Mesodermal cell (in vitro differentiated cells): ENCODE results near the gene WIZ.
A peak's percentile ranks its signal among the peaks of the same experiment; 100 is the strongest.
"Not testable (repeated sequence)": the region's sequence is repeated elsewhere in the genome, so short reads cannot be mapped to it uniquely, and the experiment has no call there.

Experiments used
- H3K27ac ChIP-seq: 2 replicates; pipeline ENCODE4 v1.7.0; 2013; ENCODE audit warnings: mild to moderate bottlenecking, low read depth, low read length, moderate library complexity; ENCODE audit not compliant: severe bottlenecking
- H3K36me3 ChIP-seq: 2 replicates; pipeline ENCODE4 v1.7.1; 2013; ENCODE audit warnings: mild to moderate bottlenecking, low read length, moderate library complexity; ENCODE audit not compliant: control insufficient read depth, insufficient read depth
- H3K4me1 ChIP-seq: one replicate; pipeline ENCODE4 v1.7.1; 2013; ENCODE audit warnings: mild to moderate bottlenecking, low read length; ENCODE audit not compliant: insufficient read depth, control insufficient read depth, poor library complexity, severe bottlenecking
- H3K4me3 ChIP-seq: 2 replicates; pipeline ENCODE4 v1.7.0; 2013; ENCODE audit warnings: low read length, control low read depth, mild to moderate bottlenecking; ENCODE audit not compliant: insufficient read depth, poor library complexity, severe bottlenecking; ENCODE audit errors: extremely low read depth
- H3K9me3 ChIP-seq: 2 replicates; pipeline ENCODE4 v1.7.1; 2013; ENCODE audit warnings: mild to moderate bottlenecking, low read length, moderate library complexity; ENCODE audit not compliant: control insufficient read depth
- WGBS, 2 experiments: methylation state at CpG; one replicate each; pipeline ENCODE4 v1.1.5; 2013; ENCODE audit warnings: missing lambda C conversion rate in 2 of 2; ENCODE audit not compliant: insufficient coverage in 2 of 2; 5-methylcytosine and 5-hydroxymethylcytosine counted together

The WIZ gene

DNA sequence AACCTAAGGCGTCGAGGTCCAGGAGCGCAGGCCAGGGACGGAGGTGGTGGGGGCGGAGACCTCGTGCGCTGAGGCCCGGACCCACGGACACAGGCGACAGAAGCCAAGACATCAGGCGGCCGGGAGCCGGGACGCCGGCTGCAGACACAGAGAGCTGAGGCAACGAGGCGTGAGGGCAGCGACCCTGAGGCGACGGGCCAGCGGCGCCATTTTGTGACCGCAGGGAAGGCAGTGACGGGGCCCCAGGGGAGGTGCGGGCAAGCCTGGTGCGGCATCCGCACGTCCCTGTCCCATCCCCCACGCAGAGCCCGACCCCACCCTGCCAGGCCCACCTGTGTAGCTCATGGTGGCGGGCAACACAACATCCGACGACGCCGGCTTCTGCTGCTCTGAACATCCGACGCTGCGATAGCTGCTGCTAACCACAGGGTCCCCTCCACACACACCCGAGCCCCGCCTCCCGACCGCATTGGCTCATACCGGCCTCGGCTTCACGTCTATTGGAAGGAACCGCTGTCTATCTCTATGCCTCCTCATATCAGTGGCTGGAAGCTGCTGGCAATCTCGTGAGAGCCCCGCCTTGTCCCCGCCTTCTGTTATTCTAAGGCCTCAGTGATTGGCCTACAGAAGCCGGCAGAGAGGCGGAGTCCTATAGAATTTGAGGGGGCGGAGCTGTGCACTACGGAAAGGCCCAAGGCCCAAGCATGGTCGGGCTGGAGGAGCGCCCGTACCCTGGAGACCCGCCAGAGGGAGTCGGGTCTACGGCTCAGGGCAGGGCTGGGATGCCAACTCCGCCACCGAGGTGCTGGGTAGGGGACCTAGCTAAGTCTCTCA is 31.0 kb downstream of the WIZ start, which contains the start of gene AKAP8L:
TSS of gene AKAP8L (minus strand) at position 410 of the 834 bp plus-strand sequence. CDS start at position 345, 65 bp downstream.
- H3K9me3 ChIP-seq, result no peaks in the 10 kb centered on the region
- 1% methylated on average over 54 to 61 of the region's 61 CpGs for WGBS, 2 experiments
- H3K4me1 ChIP-seq, result peaks cover 7% of the 10 kb centered on the region
- H3K27ac ChIP-seq, result peak within 1 kb of the TSS; percentile 84
- H3K4me3 ChIP-seq, result peak within 1 kb of the TSS; percentile 98
- H3K36me3 ChIP-seq, result peaks cover 56% of the 10 kb centered on the region

DNA sequence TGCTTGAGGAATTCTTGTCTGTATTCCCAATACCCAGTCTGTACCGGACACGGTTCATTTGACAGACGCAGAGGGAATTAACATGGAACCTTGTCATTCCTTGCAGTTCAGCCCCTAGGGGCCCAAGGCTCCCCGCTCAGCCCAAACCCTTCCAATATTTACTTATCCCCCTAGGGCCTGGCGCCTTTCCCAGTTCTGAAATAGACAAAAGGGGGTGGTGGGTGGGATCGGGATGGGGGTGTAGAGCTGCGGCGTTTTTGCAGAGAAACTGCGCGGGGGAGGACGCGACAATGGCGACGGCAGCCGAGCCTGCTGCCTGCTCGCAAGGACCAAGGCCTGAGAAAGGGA is 31.6 kb downstream of the WIZ start:
- WGBS, 2 experiments, result 0% methylated on average over 12 to 14 of the region's 16 CpGs
- H3K4me3 ChIP-seq, result peak overlapping the region; percentile 98
- peak overlapping the region; percentile 84 for H3K27ac ChIP-seq
- no peaks in the 10 kb centered on the region for H3K9me3 ChIP-seq
- peaks cover 8% of the 10 kb centered on the region for H3K4me1 ChIP-seq
- H3K36me3 ChIP-seq, result peaks cover 55% of the 10 kb centered on the region

DNA sequence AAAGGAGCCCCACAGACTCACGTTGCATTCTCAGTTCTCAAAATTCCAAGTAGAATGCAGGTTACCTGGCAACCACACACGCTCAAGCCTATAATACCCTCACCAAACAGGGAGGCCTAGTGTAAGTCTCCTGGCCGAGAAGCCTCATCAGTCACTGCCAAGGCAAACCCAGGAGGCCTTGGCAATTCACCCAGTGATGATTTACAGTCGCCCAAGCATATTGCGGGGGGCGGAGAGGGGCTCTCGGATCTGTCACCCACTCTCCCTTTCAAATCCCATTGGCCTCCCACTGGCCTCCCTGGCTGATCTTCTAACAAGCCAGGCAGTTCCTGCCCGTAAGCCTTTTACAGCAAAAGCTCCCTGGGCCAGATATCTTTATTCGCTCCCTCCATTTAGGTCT is 32.1 kb downstream of the WIZ start:
- WGBS, 2 experiments, result 27 to 40% methylated on average over 8 to 9 of the region's 9 CpGs
- Histone ChIP-seq H3K9me3 (no peaks in the 10 kb centered on the region), H3K4me3 (peak overlapping the region; percentile 98), H3K36me3 (peaks cover 55% of the 10 kb centered on the region), H3K27ac (peak overlapping the region; percentile 84), H3K4me1 (peaks cover 11% of the 10 kb centered on the region)

DNA sequence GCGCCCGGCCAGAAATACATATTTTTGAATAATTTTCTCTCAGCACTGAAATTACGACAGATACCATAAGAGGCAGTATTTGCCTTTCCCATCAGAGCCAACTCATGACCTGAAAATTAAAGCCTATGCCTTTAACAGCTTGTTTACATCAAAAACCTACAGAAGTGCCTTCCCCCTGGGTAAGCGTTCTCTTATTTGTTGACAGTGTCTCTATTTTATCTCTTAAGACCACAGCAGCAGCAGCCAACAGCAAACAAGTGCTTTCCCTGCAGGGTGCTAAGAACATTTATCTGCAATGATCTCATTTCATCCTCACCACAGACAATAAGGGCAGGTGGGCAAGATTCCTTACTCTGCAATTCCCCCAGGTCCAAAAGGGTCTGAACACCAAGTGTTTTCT is 36.9 kb downstream of the WIZ start:
- no peaks in the 10 kb centered on the region for H3K9me3 ChIP-seq
- H3K36me3 ChIP-seq, result peaks cover 67% of the 10 kb centered on the region
- no peak overlapping the region for H3K4me3 ChIP-seq
- H3K27ac ChIP-seq, result no peak overlapping the region
- peaks cover 11% of the 10 kb centered on the region for H3K4me1 ChIP-seq
- 95 to 96% methylated on average over 4 of the region's 4 CpGs for WGBS, 2 experiments

DNA sequence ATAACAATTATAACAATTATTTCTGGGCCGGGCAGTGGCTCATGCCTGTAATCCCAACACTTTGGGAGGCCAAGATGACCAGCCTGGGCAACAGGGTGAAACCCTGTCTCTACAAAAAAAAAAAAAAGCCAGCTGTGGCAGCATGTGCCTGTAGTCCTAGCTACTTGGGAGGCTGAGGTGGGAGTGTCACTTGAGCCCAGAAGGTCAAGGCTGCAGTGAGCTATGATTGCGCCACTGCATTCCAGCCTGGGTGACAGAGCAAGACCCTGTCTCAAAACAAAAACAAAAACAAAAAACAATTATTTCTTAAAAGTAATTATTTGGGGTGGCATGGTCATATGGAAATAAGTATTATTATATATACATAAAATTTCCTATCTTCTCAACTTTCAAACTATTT is 38.4 kb downstream of the WIZ start:
- not testable (repeated sequence) for H3K27ac ChIP-seq
- no CpG with 5 or more reads among the region's 2 CpGs for WGBS, 2 experiments

DNA sequence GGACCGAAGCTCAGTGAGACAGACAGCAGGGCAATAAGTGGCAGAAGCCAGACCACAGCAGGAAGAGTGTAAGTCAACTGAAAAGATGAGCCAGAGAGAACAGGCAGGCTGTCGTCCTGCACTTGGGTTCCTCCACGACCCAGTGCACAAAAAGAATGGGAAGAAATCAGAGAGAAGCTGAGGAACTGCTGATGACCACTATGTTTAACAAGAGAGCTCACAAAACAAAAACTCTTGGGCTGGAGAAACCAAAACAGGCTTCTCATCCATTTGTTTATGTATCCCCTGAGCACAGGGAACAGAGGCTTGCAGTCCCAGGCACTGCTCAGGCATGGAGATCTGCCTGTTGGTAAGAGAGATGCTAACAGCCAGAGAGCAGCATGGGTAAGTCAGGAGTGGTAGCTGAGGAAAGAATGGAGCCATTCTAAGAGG is 45.0 kb downstream of the WIZ start:
- Histone ChIP-seq H3K27ac (no peak overlapping the region), H3K9me3 (no peaks in the 10 kb centered on the region), H3K4me1 (peaks cover 5% of the 10 kb centered on the region), H3K4me3 (no peak overlapping the region), H3K36me3 (peaks cover 77% of the 10 kb centered on the region)
- WGBS, 2 experiments, result 81 to 88% methylated on average over 3 of the region's 3 CpGs

More for the DNA sequence above, 38.4 kb downstream of the WIZ start:
- not testable (repeated sequence) for H3K4me3 ChIP-seq, H3K9me3 ChIP-seq, H3K4me1 ChIP-seq
- H3K36me3 ChIP-seq, result peaks cover 66% of the 10 kb centered on the region

DNA sequence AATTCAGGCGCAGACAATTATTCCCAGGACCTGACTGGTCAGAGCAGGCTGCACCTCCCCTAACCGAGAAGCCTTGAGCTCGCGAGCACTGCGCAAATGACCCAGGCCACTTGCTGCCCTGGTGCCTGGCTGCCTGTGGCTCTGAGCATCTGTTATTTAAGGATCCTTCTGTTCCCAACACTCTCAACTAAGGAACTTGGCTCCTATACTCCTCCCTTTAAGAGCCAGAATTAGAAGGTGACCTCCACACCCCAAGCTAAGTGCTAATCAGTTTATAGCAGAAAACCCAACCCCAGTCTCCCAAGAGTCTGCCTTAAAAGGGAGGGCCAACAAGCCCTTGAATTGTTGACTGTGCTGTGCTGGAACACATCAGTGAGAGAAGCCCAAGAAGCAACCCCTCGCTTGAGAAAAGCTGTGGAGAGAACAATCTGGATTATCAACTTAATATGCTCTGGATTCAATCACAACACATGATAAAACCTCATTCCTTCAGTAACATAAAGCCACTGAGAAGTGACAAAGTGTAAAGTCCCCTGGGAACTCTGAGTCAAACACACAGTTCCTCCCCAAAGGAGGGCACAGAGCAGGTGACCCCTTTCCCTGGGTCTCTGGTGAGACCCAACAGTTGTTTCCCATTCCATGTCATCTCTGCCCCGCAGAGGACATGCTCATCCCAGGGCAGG is 45.5 kb downstream of the WIZ start:
- Histone ChIP-seq H3K27ac (no peak overlapping the region), H3K4me1 (peaks cover 5% of the 10 kb centered on the region), H3K4me3 (no peak overlapping the region), H3K9me3 (no peaks in the 10 kb centered on the region), H3K36me3 (peaks cover 77% of the 10 kb centered on the region)
- WGBS, 2 experiments, result 98 to 100% methylated on average over 6 of the region's 7 CpGs

DNA sequence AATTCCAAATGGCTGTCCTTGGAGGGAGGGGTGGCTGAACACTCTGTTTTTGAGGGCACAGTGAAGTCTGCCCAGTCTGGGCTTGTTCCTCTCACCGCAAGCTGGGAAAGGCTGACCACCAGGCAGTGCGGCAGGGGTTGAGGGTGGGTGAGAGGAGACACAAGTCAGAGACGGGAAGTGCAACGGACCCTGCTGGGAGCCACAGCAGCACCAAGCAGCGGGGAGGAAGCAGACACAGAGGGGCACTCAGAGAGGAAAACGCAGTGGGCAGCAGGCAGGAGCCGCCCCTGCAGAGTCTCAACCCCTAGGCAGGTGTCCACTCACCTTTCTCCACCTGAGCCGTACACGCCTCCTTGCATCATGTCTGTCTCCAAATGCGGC is 46.6 kb downstream of the WIZ start:
- Histone ChIP-seq H3K4me3 (no peak overlapping the region), H3K27ac (no peak overlapping the region), H3K9me3 (no peaks in the 10 kb centered on the region), H3K36me3 (peaks cover 83% of the 10 kb centered on the region), H3K4me1 (peaks cover 5% of the 10 kb centered on the region)
- WGBS, 2 experiments, result 92 to 94% methylated on average over 8 to 10 of the region's 10 CpGs

DNA sequence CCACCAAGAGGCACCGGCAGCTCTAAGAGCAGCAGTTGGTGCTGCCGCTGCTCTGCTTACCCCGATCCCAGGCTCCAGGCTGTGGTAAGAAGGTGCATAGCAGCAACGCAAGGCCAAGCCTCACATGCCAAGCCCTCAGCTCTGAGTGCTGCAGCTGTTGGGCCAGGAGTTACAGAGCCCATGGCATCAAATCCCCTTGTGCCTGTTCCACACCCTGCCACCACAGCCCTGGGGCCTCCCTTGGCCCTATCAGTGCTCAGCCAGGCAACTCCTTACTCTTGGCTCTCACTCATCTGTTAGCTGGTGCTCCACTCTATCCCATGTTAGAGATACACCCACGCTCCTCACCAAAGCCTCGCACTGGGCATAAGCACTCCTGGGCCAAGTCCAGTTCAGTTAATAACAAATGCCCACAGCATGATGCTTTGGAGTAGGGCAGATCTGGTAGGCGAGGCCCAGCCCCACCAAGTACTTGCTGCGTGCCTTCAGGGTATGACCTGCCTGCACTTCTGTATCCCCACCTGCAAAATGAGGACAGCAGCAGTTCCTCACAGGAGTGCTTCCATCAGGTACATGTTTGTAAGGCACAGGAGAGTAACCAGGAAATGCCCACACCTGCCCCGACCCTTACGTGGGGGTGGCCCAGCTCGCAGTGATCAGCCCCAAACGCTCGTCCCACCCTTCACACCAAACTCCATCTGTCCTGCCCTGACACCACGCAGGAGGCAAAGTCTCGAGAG is 47.2 kb downstream of the WIZ start:
- H3K4me1 ChIP-seq, result peaks cover 5% of the 10 kb centered on the region
- no peak overlapping the region for H3K4me3 ChIP-seq
- WGBS, 2 experiments, result 91 to 93% methylated on average over 14 to 15 of the region's 15 CpGs
- peaks cover 83% of the 10 kb centered on the region for H3K36me3 ChIP-seq
- H3K9me3 ChIP-seq, result no peaks in the 10 kb centered on the region
- no peak overlapping the region for H3K27ac ChIP-seq

DNA sequence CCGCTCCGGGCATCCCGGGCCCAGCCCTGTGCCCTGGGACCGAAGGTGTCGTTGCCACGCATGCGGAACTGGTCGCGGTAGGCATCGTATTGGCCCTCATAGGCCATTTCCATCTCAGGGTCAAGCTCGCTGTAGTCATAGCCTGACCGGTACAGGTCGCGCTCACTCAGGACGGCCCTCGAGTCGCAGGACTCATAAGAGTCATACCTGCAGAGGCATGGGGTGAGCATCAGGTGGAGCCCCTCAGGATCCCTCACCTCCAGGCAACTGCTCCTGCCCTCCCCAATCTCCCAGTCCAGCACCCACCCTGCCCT is 48.4 kb downstream of the WIZ start:
- H3K4me1 ChIP-seq, result peaks cover 5% of the 10 kb centered on the region
- H3K4me3 ChIP-seq, result no peak overlapping the region
- H3K36me3 ChIP-seq, result peaks cover 90% of the 10 kb centered on the region
- 97 to 98% methylated on average over 17 of the region's 17 CpGs for WGBS, 2 experiments
- H3K27ac ChIP-seq, result no peak overlapping the region
- no peaks in the 10 kb centered on the region for H3K9me3 ChIP-seq
